Gastrocnemius medialis (tissue), 4 donors: ENCODE data around the gene PLRG1. TPM values are rescaled to one million over a fixed set of nuclear protein-coding genes. Genes with fewer than 3 reads are reported as not detected.

Source experiments
- ATAC-seq, 2 donors: fragments of 150-250 bp; one replicate each; pipeline ENCODE4 v1.9.1; 2016
- DNase-seq, 2 donors: peaks; one replicate each; pipeline ENCODE4 v3.0.0-alpha.2; 2019
- H3K27ac ChIP-seq, 4 donors: fragments of 200-600 bp; sonication (generic); 1 replicate in 1 of 4; 2 replicates in 3 of 4; pipeline ENCODE4 v1.5.1; 2016 to 2018; ENCODE audit warnings: mild to moderate bottlenecking in 2 of 4, moderate library complexity in 1 of 4
- H3K27me3 ChIP-seq, 3 donors: fragments of 200-600 bp; sonication (generic) in 2 of 3; 1 replicate in 1 of 3; 2 replicates in 2 of 3; pipeline versions ENCODE4 v1.5.1 to v1.6.0; 2016 to 2019; ENCODE audit warnings: mild to moderate bottlenecking in 1 of 3, moderate library complexity in 1 of 3
- H3K36me3 ChIP-seq, 2 donors: fragments of 200-600 bp; sonication (generic) in 1 of 2; one replicate each; pipeline ENCODE4 v1.5.1; 2017 to 2018
- H3K4me1 ChIP-seq, 2 donors: fragments of 200-600 bp; sonication (generic) in 1 of 2; one replicate each; pipeline ENCODE4 v1.5.1; 2016 to 2017; ENCODE audit warnings: mild to moderate bottlenecking in 2 of 2
- H3K4me3 ChIP-seq, 4 donors: fragments of 200-600 bp; sonication (generic) in 3 of 4; 1 replicate in 1 of 4; 2 replicates in 3 of 4; pipeline ENCODE4 v1.5.1; 2016 to 2019; ENCODE audit warnings: mild to moderate bottlenecking in 2 of 4
- H3K9me3 ChIP-seq, 3 donors: fragments of 200-600 bp; sonication (generic) in 2 of 3; 1 replicate in 1 of 3; 2 replicates in 2 of 3; pipeline ENCODE4 v1.5.1; 2016 to 2019
- POLR2A ChIP-seq, 2 donors: fragments of 450-650 bp; IDR thresholded peaks; one replicate each; pipeline ENCODE4 v1.6.1; 2017; ENCODE audit warnings: antibody characterized with exemption in 2 of 2, mild to moderate bottlenecking in 2 of 2, moderate library complexity in 2 of 2
- in situ Hi-C, 4 donors: fragments of 200-750 bp; cut with MboI; loops; one replicate each; pipeline versions ENCODE4 v1.15.0 to v1.8.0; 2017; ENCODE audit warnings: low sequenced_read_pairs in 4 of 4
- intact Hi-C: fragments of 100-400 bp; cut with DNase I; formaldehyde crosslinking; loops from one replicate; pipeline ENCODE4 v1.15.1; 2023; ENCODE audit warnings: low total_unique reads
- total RNA-seq, 4 donors: library from RNA; depleted of rRNA; stranded (reverse); fragments of >200 nt; gene quantifications; one replicate each; pipeline versions ENCODE4 v1.1.0 to v1.2.3, GENCODE V29; 2016
- TF ChIP-seq, protein P1 (sequence below), 5 experiments: fragments of 450-650 bp in 3 of 5; fragments of 200-600 bp in 2 of 5; sonication (generic) in 2 of 5; IDR thresholded peaks in 4 of 5; conservative IDR thresholded peaks in 1 of 5; 1 replicate in 4 of 5; 2 replicates in 1 of 5; pipeline ENCODE4 v1.5.1; 2016 to 2019; ENCODE audit warnings: antibody characterized with exemption in 5 of 5, mild to moderate bottlenecking in 3 of 5, moderate library complexity in 3 of 5

PLRG1 gene
- total RNA-seq, 4 donors from 2014 or later = 30.7 to 41.3 (median 35.4) TPM

DNA sequence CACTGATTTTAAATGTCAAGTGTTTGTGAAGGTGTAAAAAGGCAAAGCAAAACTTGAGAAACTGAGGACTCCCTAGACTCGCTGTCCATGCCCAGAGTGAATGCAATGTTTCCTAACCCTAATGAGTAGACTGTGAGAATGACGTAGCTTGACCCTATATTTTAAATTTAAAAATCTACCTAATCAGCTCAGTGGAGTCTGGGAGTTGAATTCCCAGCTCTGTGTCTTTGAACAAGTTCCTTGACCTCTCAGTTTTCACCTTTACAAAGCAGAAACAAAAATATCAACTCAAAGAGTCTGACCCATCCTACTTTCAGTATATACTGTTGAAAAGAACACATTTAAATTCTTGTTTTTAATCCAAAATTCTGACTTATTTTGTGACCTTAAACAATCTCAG lies 38.0 kb upstream of the PLRG1 start:
- in situ Hi-C loops = no loop called here
- intact Hi-C loops = no loop called here
- Histone ChIP-seq H3K27me3 (peaks cover 0 to 3% (median 0%) of the 10 kb centered on the region in 3 donors), H3K4me3 (no peak overlapping the region), H3K4me1 (no peaks in the 10 kb centered on the region), H3K27ac (no peak overlapping the region), H3K9me3 (no peaks in the 10 kb centered on the region), H3K36me3 (no peaks in the 10 kb centered on the region)
- ATAC-seq = no peak
- no peak for TF ChIP-seq POLR2A (IDR thresholded peaks at IDR 0.05)
- TF ChIP-seq, protein P1, sequence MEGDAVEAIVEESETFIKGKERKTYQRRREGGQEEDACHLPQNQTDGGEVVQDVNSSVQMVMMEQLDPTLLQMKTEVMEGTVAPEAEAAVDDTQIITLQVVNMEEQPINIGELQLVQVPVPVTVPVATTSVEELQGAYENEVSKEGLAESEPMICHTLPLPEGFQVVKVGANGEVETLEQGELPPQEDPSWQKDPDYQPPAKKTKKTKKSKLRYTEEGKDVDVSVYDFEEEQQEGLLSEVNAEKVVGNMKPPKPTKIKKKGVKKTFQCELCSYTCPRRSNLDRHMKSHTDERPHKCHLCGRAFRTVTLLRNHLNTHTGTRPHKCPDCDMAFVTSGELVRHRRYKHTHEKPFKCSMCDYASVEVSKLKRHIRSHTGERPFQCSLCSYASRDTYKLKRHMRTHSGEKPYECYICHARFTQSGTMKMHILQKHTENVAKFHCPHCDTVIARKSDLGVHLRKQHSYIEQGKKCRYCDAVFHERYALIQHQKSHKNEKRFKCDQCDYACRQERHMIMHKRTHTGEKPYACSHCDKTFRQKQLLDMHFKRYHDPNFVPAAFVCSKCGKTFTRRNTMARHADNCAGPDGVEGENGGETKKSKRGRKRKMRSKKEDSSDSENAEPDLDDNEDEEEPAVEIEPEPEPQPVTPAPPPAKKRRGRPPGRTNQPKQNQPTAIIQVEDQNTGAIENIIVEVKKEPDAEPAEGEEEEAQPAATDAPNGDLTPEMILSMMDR (IDR thresholded peaks at IDR 0.05 in 4 of 5, conservative IDR thresholded peaks at IDR 0.05 in 1 of 5) = no peak
- no peak for DNase-seq

DNA sequence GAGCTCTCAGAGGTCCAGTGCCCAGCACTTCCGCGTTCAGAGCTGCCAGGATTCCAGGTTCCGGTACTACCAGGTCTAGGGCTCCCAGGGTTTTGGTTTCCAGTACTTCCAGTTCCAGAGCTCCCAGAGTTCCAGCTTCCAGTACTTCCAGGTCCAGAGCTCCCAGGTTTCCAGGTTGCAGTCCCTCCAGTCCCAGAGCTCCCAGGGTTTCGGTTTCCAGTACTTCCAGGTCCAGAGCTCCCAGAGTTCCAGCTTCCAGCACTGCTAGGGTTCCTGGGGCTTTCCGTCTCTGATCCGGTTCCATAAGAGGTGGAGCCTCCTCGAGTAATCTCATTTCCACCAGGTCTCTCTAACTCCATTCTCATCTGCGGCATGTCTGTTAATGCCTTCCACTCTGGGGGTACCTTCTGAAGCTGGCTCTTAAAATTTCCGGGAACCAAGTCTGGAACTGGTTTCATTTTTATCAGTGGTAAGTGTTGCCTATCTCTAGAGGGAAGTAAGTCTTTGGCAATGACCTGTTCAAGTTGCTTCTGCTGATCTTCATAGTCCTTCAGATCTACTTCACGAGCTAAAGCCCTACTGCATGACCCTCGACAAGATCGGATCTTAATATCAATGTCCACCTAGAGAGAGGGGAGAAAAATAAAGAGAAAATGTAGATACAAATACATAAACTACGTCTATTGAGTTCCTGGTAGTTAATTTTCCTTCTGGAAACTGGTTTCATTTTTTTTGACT lies 36.3 kb upstream of the PLRG1 start:
- in situ Hi-C loops (no loop called here), intact Hi-C loops (no loop called here)
- H3K27me3 ChIP-seq = peaks cover 0 to 3% (median 0%) of the 10 kb centered on the region in 3 donors
- H3K9me3 ChIP-seq = no peaks in the 10 kb centered on the region
- no peaks in the 10 kb centered on the region for H3K4me1 ChIP-seq
- TF ChIP-seq, protein P1 (IDR thresholded peaks at IDR 0.05 in 4 of 5, conservative IDR thresholded peaks at IDR 0.05 in 1 of 5) = no peak
- no peak for TF ChIP-seq POLR2A (IDR thresholded peaks at IDR 0.05)
- DNase-seq = no peak
- no peak overlapping the region for H3K4me3 ChIP-seq
- ATAC-seq = no peak
- no peak overlapping the region for H3K27ac ChIP-seq
- no peaks in the 10 kb centered on the region for H3K36me3 ChIP-seq

DNA sequence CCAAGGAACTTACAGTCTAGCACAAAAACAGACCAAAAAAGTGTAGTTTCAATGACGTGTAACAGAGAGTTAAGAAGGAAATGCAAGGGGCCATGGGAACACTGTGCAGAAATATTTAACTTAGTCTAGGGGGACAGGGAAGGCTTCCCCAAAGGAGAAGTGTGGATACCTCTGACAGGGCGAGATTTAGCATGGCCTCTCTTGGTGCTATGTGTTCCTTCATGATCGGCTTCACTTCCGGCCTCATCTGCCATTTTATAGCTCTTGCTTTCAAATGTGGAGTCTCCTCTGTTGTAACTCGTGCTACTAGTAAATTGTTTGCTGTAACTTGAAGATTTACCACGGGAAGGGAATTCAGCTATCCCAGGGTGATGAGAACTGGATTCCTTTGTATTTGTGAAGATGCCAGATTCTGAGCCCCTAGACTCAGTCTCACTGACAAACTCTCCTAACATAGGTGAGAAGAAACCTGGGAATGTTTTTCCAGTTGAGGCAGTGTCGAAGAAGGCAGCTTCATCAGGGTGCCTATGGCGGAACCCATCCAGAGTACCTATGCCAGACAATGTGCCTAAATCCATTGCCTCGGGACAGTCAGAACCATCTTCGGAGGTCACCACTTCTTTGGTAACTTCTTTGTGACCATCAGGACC lies 35.3 kb upstream of the PLRG1 start:
- TF ChIP-seq, protein P1 (IDR thresholded peaks at IDR 0.05 in 4 of 5, conservative IDR thresholded peaks at IDR 0.05 in 1 of 5) = no peak
- TF ChIP-seq POLR2A (IDR thresholded peaks at IDR 0.05) = no peak
- Histone ChIP-seq H3K27ac (no peak overlapping the region), H3K4me1 (no peaks in the 10 kb centered on the region), H3K9me3 (no peaks in the 10 kb centered on the region), H3K36me3 (no peaks in the 10 kb centered on the region), H3K4me3 (no peak overlapping the region), H3K27me3 (peaks cover 0 to 3% (median 0%) of the 10 kb centered on the region in 3 donors)
- DNase-seq (no peak), ATAC-seq (no peak)
- intact Hi-C loops (no loop called here), in situ Hi-C loops (no loop called here)

DNA sequence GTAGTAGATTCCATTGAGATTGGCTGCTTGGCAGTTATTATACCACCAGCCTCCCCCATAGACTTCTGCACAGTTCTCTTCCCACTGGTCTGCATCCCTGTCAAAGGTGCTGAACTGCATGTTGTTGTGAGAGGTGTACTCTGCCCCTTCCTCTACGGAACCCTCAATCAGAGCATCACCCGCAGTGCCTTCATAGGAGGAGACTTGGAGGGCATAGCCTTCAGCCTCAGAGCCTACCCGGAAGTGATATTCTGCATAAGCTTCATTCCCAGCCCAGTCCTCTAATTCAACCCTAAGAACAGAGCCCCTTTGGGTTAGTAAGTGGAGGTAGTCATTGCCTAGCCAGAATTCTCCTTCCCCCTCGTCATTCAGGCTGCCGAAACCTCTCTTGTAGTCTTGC lies 34.1 kb upstream of the PLRG1 start:
- peaks cover 0 to 3% (median 0%) of the 10 kb centered on the region in 3 donors for H3K27me3 ChIP-seq
- no peak overlapping the region for H3K4me3 ChIP-seq
- H3K36me3 ChIP-seq = no peaks in the 10 kb centered on the region
- DNase-seq = no peak
- in situ Hi-C loops (no loop called here), intact Hi-C loops (no loop called here)
- no peak for TF ChIP-seq POLR2A (IDR thresholded peaks at IDR 0.05)
- no peak for ATAC-seq
- H3K9me3 ChIP-seq = no peaks in the 10 kb centered on the region
- no peak overlapping the region for H3K27ac ChIP-seq
- H3K4me1 ChIP-seq = no peaks in the 10 kb centered on the region

DNA sequence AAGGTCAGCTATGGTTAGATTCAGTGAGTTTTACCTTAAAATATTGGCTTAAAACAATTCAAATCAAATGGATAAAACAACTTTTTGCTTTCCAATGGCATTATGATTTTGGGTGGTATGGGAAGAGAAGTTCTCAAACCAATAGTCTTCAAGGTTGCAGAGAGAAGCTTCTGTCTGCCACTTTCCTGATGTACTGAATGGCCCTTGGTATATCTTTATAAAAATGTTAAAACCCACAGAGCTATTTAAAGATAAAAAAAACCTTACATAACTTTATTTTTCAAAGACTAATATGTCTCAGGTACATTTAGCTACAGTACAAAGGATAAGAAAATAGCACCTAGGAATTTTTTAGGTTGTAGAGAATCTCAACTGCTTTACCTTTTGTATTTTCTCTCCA lies 33.5 kb upstream of the PLRG1 start:
- TF ChIP-seq, protein P1 (IDR thresholded peaks at IDR 0.05 in 4 of 5, conservative IDR thresholded peaks at IDR 0.05 in 1 of 5) = no peak
- TF ChIP-seq POLR2A (IDR thresholded peaks at IDR 0.05) = no peak
- Histone ChIP-seq H3K4me3 (no peak overlapping the region), H3K36me3 (no peaks in the 10 kb centered on the region), H3K4me1 (no peaks in the 10 kb centered on the region), H3K27ac (no peak overlapping the region), H3K9me3 (no peaks in the 10 kb centered on the region), H3K27me3 (no peaks in the 10 kb centered on the region)
- ATAC-seq = no peak
- DNase-seq = no peak
- intact Hi-C loops (no loop called here), in situ Hi-C loops (no loop called here)
